Measurements from ENCODE around the gene LRSAM1.

The LRSAM1 gene

GRCh38 chr9:127500399-127500798, 49.1 kb downstream of the LRSAM1 start:
- no peak for DNase-seq

GRCh38 chr9:127500862-127501261, 49.6 kb downstream of the LRSAM1 start:
- no peak for DNase-seq

GRCh38 chr9:127501821-127502343, 50.6 kb downstream of the LRSAM1 start:
- no peak for DNase-seq

GRCh38 chr9:127502706-127503378, 51.5 kb downstream of the LRSAM1 start:
- DNase-seq = no peak

GRCh38 chr9:127503379-127503921, 52.1 kb downstream of the LRSAM1 start:
- DNase-seq = no peak

GRCh38 chr9:127503947-127504886, 52.9 kb downstream of the LRSAM1 start:
- DNase-seq = peak; percentile 78

GRCh38 chr9:127504887-127505251, 53.6 kb downstream of the LRSAM1 start:
- DNase-seq = no peak

- DNase-seq = peak; percentile 46
Measured at GRCh38 chr9:127505396-127506116, 54.2 kb downstream of the LRSAM1 start.

GRCh38 chr9:127506117-127506813, 55.0 kb downstream of the LRSAM1 start:
- DNase-seq = no peak

- no peak for DNase-seq
Measured at GRCh38 chr9:127506814-127507750, 55.8 kb downstream of the LRSAM1 start.

- DNase-seq = no peak
Measured at GRCh38 chr9:127507751-127508648, 56.7 kb downstream of the LRSAM1 start.

- no peak for DNase-seq
Measured at GRCh38 chr9:127508901-127509260, 57.6 kb downstream of the LRSAM1 start.

- no peak for DNase-seq
Measured at GRCh38 chr9:127509261-127509954, 58.1 kb downstream of the LRSAM1 start.

- no peak for DNase-seq
Measured at GRCh38 chr9:127509955-127510299, 58.6 kb downstream of the LRSAM1 start.

GRCh38 chr9:127514468-127514867, 63.2 kb downstream of the LRSAM1 start:
- DNase-seq = no peak

- no peak for DNase-seq
Measured at GRCh38 chr9:127516835-127517607, 65.7 kb downstream of the LRSAM1 start.

GRCh38 chr9:127517620-127518019, 66.3 kb downstream of the LRSAM1 start:
- no peak for DNase-seq

GRCh38 chr9:127518091-127518856, 67.0 kb downstream of the LRSAM1 start:
- no peak for DNase-seq

Data from fibroblast of skin of right biceps (primary cell).